Activated CD4-positive, alpha-beta memory T cell treated with anti-CD3 and anti-CD28 coated beads, Interleukin-2, amount 10 ng/mL, durations not matched to agents 7 days and 5 days (primary cell): ENCODE measurements around the gene COQ4. TPM values are rescaled to one million over a fixed set of nuclear protein-coding genes. Genes with fewer than 3 reads are reported as not detected.
A peak's percentile ranks its signal among the peaks of the same experiment; 100 is the strongest.
"Not testable (repeated sequence)": the region's sequence is repeated elsewhere in the genome, so short reads cannot be mapped to it uniquely, and the experiment has no call there.

ENCODE experiments used
- CTCF ChIA-PET: fragments of 350-600 bp; sonication (Branson Sonifier 250); formaldehyde crosslinking; loops from one replicate; lab custom pipeline; 2021; ENCODE audit warnings: antibody characterized with exemption, inconsistent platforms; lab: Charles Lee
- POLR2A ChIA-PET: fragments of 350-600 bp; sonication (Branson Sonifier 250); formaldehyde crosslinking; loops from one replicate; lab custom pipeline; 2021; ENCODE audit warnings: antibody characterized with exemption; lab: Charles Lee
- DNase-seq: peaks from one replicate; pipeline ENCODE4 v3.0.0-alpha.2; 2020
- H3K27ac Mint-ChIP-seq: one replicate; pipeline ENCODE4 v1.8.0; 2021; ENCODE audit warnings: mild to moderate bottlenecking, mixed read lengths
- H3K27me3 Mint-ChIP-seq: one replicate; pipeline ENCODE4 v1.8.0; 2021; ENCODE audit warnings: mixed read lengths
- H3K36me3 Mint-ChIP-seq: one replicate; pipeline ENCODE4 v1.8.0; 2021; ENCODE audit warnings: low read depth, mixed read lengths
- H3K4me1 Mint-ChIP-seq: one replicate; pipeline ENCODE4 v1.8.0; 2021; ENCODE audit warnings: mixed read lengths
- H3K4me3 Mint-ChIP-seq: one replicate; pipeline ENCODE4 v1.8.0; 2021; ENCODE audit warnings: mild to moderate bottlenecking, mixed read lengths
- H3K9me3 Mint-ChIP-seq: one replicate; pipeline ENCODE4 v1.8.0; 2021; ENCODE audit warnings: mixed read lengths
- total RNA-seq, 2 experiments: library from RNA; stranded (reverse); gene quantifications; one replicate each; pipeline ENCODE4 v1.2.3, GENCODE V29; 2021

Gene COQ4
- total RNA-seq, 2 experiments from 2014 or later = 27.6 to 28.4 TPM

DNA sequence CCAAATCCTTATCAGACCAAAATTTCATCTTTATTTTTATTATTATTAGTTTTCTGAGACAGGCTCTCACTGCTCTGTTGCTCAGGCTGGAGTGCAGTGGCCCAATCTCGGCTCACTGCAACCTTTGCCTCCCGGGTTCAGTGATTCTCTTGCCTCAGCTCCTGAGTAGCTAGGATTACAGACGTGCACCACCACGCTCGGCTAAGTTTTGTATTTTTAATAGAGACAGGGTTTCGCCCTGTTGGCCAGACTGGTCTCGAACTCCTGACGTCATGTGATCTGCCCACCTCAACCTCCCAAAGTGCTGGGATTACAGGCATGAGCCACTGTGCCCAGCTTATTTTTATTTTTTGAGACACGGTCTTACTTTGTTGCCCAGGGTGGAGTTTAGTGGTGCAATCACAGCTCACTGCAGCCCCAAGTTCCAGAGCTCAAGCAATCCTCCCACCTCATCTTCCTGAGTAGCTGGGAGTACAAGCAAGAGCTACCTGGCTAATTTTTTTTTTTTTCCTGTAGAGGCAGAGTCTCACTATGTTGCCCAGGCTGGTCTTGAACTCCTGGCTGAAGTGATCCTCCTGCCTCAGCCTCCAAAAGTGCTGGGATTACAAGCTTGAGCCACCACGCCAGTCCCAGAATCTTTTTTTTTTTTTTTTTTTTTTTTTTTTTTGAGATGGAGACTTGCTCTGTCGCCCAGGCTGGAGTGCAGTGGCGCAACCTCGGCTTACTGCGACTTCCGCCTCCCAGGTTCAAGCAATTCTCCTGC, 16.4 kb downstream of the COQ4 start:
- not testable (repeated sequence) for DNase-seq, H3K36me3 Mint-ChIP-seq, H3K27ac Mint-ChIP-seq, H3K27me3 Mint-ChIP-seq, H3K9me3 Mint-ChIP-seq
- ChIA-PET CTCF (interaction anchor here (0.7 to 1.9 kb wide), 4 partner anchors 43 to 792 kb away, joined by 3 to 8 read pairs (median 4); partner anchors contain the start of gene CIZ1), POLR2A (interaction anchor here (0.6 to 1.2 kb wide), 2 partner anchors 17 to 148 kb away, joined by 3 read pairs; partner anchors contain the start of gene TRUB2)
- peaks cover 10% of the 10 kb centered on the region for H3K4me1 Mint-ChIP-seq
- peak overlapping the region; percentile 99 for H3K4me3 Mint-ChIP-seq

DNA sequence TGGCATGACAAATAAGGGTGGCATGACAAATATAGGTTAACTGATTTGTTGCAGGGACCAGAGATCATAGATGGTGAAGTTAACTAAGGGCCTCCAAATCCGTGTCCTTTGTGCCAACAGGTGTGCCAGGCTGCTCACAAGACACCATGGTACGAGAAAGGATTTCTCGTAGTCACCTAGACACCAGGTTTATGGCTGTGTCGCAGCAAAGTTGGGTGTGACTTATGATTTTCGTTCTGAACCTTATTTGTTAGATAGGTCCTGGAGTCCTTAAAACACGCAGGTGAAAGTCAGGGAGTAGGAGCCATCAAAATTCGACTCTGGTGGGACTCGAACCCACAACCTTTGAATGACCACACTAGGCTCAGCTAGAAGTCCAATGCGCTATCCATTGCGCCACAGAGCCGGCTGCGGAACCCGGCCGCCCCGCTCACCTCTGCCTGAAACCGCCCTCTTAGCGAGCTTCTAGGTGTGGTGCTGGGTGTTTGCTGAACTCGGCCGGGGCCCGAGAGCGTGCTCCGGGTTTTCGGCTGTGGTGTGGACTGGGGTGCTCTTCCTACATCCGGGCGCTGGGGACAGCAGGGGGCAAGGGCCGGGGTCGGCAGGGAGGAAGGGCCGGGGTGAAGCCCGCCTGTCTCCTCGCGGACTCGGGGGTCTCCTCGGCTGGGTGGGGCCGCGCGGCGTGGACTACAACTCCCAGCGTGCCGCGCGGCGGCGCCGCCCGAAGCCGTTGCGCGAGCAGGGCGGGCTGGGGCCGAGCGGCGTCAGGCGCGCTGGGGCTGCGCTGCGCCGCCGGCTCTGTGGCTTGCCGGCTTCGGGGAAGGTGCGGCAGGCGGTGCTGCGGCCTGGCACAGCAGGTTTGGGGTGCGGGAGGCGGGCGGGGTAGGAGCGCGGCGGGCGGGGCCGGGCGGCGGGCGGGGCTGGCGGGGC, 17.4 kb downstream of the COQ4 start, which contains the start of gene SLC27A4:
Gene SLC27A4, plus strand, starts transcription at position 767 of the 930 bp plus-strand sequence. CDS start 2,606 bp downstream, outside the sequence.
- DNase-seq = peak; percentile 86
- Mint-ChIP-seq H3K4me1 (peaks cover 10% of the 10 kb centered on the region), H3K4me3 (peak within 1 kb of the TSS; percentile 99), H3K36me3 (peaks cover 7% of the 10 kb centered on the region), H3K27ac (peak within 1 kb of the TSS; percentile 87), H3K9me3 (no peaks in the 10 kb centered on the region), H3K27me3 (no peaks in the 10 kb centered on the region)
- ChIA-PET POLR2A (no interaction called here), CTCF (interaction anchor here (1.1 to 1.9 kb wide), 3 partner anchors 22 to 149 kb away, joined by 4 to 8 read pairs (median 7); partner anchors contain the start of gene CIZ1)

DNA sequence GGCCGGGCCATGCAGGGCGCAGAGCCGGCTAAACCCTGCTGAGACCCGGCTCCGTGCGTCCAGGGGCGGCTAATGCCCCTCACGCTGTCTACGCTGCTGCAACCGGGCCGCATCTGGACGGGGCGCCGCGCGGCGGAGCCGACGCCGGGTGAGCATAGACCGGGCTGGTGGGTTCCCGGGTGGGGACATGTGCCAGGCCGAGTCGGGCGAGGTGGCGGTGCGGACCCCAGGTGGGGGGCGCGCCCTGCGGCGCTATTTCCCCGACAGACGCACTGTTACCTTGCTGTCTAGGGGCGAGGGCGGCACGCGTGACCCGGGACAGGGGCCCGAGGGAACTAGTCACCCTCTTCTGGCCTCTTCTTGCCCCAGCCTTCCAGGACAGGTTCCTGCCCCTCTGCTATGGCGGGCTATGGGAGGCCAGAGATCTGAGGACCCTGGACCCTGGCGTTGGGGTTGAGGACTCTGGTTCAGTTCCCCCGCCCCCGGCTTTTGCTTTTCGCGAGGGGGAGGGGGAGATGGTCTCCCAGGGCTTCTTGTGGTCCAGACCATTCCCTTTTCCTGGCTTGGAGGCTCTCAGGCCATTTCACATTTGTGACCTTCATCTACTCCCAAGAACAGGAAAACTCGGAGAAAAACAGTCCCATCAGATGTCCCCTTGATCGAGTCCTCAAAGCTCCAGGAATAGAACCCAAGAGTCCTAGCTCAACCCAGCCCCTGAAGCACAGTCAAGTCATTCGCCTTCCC, 18.2 kb downstream of the COQ4 start:
- peak overlapping the region; percentile 99 for H3K4me3 Mint-ChIP-seq
- no peaks in the 10 kb centered on the region for H3K27me3 Mint-ChIP-seq
- CTCF ChIA-PET = interaction anchor here (0.7 to 1.7 kb wide), 26 partner anchors 8 to 489 kb away, joined by 3 to 29 read pairs (median 4); partner anchors contain the start of genes COQ4, GOLGA2, SPOUT1 and SWI5
- H3K4me1 Mint-ChIP-seq = peaks cover 10% of the 10 kb centered on the region
- H3K36me3 Mint-ChIP-seq = peaks cover 7% of the 10 kb centered on the region
- POLR2A ChIA-PET = interaction anchor here (0.7 to 1.5 kb wide), 9 partner anchors 20 to 383 kb away, joined by 3 to 10 read pairs (median 3); partner anchors contain the start of genes BBLN, GOLGA2, SWI5 and URM1
- H3K9me3 Mint-ChIP-seq = no peaks in the 10 kb centered on the region
- DNase-seq = no peak
- H3K27ac Mint-ChIP-seq = peak overlapping the region; percentile 87

DNA sequence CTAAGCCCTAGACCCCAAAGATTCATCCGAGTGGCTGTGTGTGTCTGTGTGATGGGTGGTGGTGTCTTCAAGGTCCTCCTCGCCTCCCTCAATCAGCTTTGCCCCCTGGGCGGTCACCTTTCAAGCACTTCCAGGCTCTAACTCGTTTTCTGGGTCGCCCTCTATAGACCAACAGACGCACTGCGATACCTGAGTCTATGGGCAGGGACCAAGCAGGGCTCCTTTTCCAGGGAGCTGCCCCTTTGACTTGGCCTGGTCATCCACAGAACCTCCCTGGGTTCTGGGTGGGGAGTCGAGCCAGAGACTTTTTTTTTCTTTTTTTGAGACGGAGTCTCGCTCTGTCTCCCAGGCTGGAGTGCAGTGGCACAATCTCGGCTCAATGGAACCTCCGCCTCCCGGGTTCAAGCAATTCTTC, 18.8 kb downstream of the COQ4 start:
- Mint-ChIP-seq H3K9me3 (no peaks in the 10 kb centered on the region), H3K36me3 (peaks cover 7% of the 10 kb centered on the region), H3K27me3 (no peaks in the 10 kb centered on the region), H3K27ac (peak overlapping the region; percentile 87), H3K4me3 (peak overlapping the region; percentile 99), H3K4me1 (peaks cover 10% of the 10 kb centered on the region)
- POLR2A ChIA-PET = interaction anchor here (0.7 to 1.5 kb wide), 9 partner anchors 20 to 383 kb away, joined by 3 to 10 read pairs (median 3); partner anchors contain the start of genes BBLN, GOLGA2, SWI5 and URM1
- CTCF ChIA-PET = interaction anchor here (0.7 to 1.7 kb wide), 25 partner anchors 8 to 488 kb away, joined by 3 to 29 read pairs (median 4); partner anchors contain the start of genes COQ4, GOLGA2, SPOUT1 and SWI5
- DNase-seq = peak; percentile 78

DNA sequence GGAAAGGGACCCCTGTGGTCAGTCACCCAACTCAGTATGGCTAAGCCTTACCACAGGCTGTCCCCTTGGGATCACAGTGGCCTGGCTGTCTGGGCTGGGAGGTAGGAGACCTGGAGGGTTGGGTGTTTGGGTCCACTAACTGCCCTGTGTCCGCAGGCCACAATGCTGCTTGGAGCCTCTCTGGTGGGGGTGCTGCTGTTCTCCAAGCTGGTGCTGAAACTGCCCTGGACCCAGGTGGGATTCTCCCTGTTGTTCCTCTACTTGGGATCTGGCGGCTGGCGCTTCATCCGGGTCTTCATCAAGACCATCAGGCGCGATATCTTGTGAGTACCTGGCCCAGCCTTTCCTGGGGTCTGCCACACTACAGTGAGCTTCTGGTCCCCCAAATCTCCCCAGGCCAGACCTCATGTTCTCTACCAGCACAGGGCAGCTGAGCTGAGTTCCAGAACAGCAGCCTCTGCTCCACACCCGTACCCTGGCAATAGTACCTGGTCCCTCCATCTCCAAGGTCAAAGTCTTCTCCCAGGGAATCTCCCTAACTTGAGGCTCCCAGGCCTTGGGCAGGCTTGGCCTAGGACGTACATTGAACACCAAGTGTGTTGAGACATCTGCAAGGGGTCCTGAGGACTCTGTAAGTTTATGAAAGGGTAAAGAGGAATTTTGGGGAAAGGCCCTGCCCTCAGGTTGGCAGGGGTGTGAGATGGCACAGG, 20.5 kb downstream of the COQ4 start:
- no peaks in the 10 kb centered on the region for H3K9me3 Mint-ChIP-seq
- H3K4me3 Mint-ChIP-seq = no peak overlapping the region
- ChIA-PET CTCF (interaction anchor here (0.6 to 1.8 kb wide), 3 partner anchors 22 to 98 kb away, joined by 3 to 8 read pairs (median 5); no protein-coding TSS in a partner anchor), POLR2A (interaction anchor here (0.9 kb wide), 1 partner anchor 168 kb away, joined by 3 read pairs; no protein-coding TSS in a partner anchor)
- no peak overlapping the region for H3K27ac Mint-ChIP-seq
- peaks cover 10% of the 10 kb centered on the region for H3K4me1 Mint-ChIP-seq
- no peaks in the 10 kb centered on the region for H3K27me3 Mint-ChIP-seq
- peaks cover 9% of the 10 kb centered on the region for H3K36me3 Mint-ChIP-seq
- no peak for DNase-seq

DNA sequence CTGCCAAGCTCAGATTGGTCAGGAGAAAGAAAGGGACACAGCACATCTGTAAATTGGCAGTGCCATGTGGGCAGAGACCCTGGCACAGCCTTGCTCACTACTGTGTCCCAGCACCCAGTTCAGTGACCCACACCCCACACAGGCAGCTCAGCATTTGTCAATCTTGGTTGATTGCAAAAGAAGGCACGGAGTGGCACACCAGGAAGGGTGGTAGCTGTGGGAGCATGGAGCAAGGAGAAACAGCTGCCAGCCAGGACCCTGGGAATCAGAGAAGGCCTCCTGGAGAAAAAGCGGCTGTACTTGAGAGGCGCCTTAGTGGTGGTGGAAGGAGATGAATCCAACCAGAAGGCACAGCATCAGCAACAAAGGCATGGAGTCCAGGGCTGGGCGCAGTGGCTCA, 21.2 kb downstream of the COQ4 start:
- CTCF ChIA-PET = interaction anchor here (1.2 to 1.8 kb wide), 3 partner anchors 18 to 49 kb away, joined by 3 to 8 read pairs (median 6); no protein-coding TSS in a partner anchor
- H3K9me3 Mint-ChIP-seq = no peaks in the 10 kb centered on the region
- POLR2A ChIA-PET = no interaction called here

DNA sequence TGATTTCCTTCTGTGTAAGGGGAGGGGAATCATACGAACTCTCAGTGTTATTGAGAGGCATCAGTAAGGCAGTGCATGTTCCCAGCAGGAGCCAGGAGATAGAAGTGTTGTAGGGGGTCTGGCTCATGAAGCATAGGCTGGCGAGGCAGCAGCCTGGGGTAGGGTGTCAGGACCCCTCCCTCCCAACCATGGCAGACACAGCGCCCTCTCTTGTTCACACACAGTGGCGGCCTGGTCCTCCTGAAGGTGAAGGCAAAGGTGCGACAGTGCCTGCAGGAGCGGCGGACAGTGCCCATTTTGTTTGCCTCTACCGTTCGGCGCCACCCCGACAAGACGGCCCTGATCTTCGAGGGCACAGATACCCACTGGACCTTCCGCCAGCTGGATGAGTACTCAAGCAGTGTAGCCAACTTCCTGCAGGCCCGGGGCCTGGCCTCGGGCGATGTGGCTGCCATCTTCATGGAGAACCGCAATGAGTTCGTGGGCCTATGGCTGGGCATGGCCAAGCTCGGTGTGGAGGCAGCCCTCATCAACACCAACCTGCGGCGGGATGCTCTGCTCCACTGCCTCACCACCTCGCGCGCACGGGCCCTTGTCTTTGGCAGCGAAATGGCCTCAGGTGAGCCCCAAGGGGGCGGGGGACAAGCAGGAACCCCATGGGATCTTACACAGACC, 22.4 kb downstream of the COQ4 start:
- ChIA-PET CTCF (interaction anchor here (1.5 kb wide), 1 partner anchor 17 kb away, joined by 6 read pairs; no protein-coding TSS in a partner anchor), POLR2A (no interaction called here)
- Mint-ChIP-seq H3K4me1 (peaks cover 4% of the 10 kb centered on the region), H3K27me3 (no peaks in the 10 kb centered on the region), H3K27ac (no peak overlapping the region), H3K4me3 (no peak overlapping the region), H3K36me3 (peaks cover 14% of the 10 kb centered on the region), H3K9me3 (no peaks in the 10 kb centered on the region)
- no peak for DNase-seq

More for the DNA sequence above, 21.2 kb downstream of the COQ4 start:
- no peak for DNase-seq
- Mint-ChIP-seq H3K36me3 (peaks cover 9% of the 10 kb centered on the region), H3K4me1 (peaks cover 10% of the 10 kb centered on the region), H3K4me3 (no peak overlapping the region), H3K27me3 (no peaks in the 10 kb centered on the region), H3K27ac (no peak overlapping the region)

DNA sequence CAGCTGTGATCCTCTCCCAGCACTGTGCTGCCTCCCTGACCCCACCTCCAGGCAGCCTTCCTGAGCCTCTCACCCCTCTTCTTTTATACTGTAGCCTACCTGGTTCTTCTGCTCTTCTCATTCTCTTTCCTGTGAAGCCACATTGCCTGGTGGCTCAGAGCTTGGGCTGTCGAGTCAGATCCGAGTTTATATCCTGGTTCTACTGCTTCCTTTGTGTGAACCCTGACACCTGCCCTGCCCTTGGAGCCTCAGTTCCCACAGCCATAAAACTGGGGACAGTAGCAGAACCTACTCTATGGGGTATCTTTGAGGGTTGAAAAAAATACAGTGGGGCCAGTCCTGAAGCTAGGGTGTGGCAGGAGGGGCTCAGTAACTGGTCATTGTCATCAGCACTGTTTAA, 26.5 kb downstream of the COQ4 start:
- DNase-seq = no peak
- H3K4me3 Mint-ChIP-seq = no peak overlapping the region
- H3K27ac Mint-ChIP-seq = no peak overlapping the region
- CTCF ChIA-PET = interaction anchor here (0.9 to 2.9 kb wide), 2 partner anchors 13 to 53 kb away, joined by 3 to 12 read pairs; no protein-coding TSS in a partner anchor
- POLR2A ChIA-PET = no interaction called here
- no peaks in the 10 kb centered on the region for H3K9me3 Mint-ChIP-seq
- H3K4me1 Mint-ChIP-seq = no peaks in the 10 kb centered on the region
- H3K27me3 Mint-ChIP-seq = no peaks in the 10 kb centered on the region
- H3K36me3 Mint-ChIP-seq = peaks cover 11% of the 10 kb centered on the region

DNA sequence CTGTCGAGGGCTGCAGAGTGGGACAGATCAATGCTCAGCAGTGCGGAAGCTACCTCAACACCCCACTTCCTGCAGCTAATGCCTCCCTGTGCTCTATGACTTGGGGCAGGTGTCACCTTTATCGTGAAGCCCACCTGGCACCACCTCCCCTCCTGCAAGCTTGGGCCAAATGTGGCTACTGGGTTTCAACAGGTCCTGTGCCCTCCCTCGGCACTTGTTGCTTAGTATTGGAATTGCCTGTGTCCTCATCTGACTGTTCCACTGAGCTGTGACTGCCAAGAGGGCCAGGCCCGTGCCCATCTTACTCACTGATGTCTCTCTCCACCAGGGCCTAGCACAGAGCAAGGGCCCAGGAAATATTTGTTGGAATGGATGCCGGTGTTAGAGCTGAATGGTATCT, 27.1 kb downstream of the COQ4 start:
- peaks cover 11% of the 10 kb centered on the region for H3K36me3 Mint-ChIP-seq
- ChIA-PET CTCF (interaction anchor here (0.9 to 2.9 kb wide), 2 partner anchors 12 to 53 kb away, joined by 3 to 12 read pairs; no protein-coding TSS in a partner anchor), POLR2A (interaction anchor here (1.2 kb wide), 1 partner anchor 21 kb away, joined by 3 read pairs; the partner anchor contains the start of gene URM1)
- H3K4me3 Mint-ChIP-seq = no peak overlapping the region
- no peak for DNase-seq
- H3K27ac Mint-ChIP-seq = no peak overlapping the region
- H3K27me3 Mint-ChIP-seq = no peaks in the 10 kb centered on the region
- H3K9me3 Mint-ChIP-seq = no peaks in the 10 kb centered on the region
- H3K4me1 Mint-ChIP-seq = no peaks in the 10 kb centered on the region

DNA sequence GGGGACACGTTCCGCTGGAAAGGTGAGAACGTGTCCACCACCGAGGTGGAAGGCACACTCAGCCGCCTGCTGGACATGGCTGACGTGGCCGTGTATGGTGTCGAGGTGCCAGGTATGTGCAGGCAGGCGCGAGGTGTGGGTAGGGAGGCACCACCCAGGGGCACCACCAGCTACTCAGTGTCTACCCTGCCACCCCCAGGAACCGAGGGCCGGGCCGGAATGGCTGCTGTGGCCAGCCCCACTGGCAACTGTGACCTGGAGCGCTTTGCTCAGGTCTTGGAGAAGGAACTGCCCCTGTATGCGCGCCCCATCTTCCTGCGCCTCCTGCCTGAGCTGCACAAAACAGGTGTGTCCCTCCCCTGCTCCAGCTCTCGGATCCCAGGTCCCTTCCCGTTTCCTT, 32.8 kb downstream of the COQ4 start:
- H3K27me3 Mint-ChIP-seq = no peaks in the 10 kb centered on the region
- POLR2A ChIA-PET = interaction anchor here (1.4 kb wide), 1 partner anchor 80 kb away, joined by 3 read pairs; the partner anchor contains the start of genes GOLGA2 and SWI5
- CTCF ChIA-PET = interaction anchor here (2.2 kb wide), 1 partner anchor 14 kb away, joined by 6 read pairs; no protein-coding TSS in a partner anchor
- no peaks in the 10 kb centered on the region for H3K4me1 Mint-ChIP-seq
- H3K4me3 Mint-ChIP-seq = no peak overlapping the region
- no peaks in the 10 kb centered on the region for H3K9me3 Mint-ChIP-seq
- peaks cover 9% of the 10 kb centered on the region for H3K36me3 Mint-ChIP-seq
- H3K27ac Mint-ChIP-seq = no peak overlapping the region
- DNase-seq = no peak
